GM23338 (cell line): ENCODE measurements around the gene PITPNC1. TPM values are rescaled to one million over a fixed set of nuclear protein-coding genes. Genes with fewer than 3 reads are reported as not detected.

Experiments
- ATAC-seq: fragments of 200-7000 bp; cut with Tn5 transposase; 3 replicates; pipeline ENCODE4 v1.9.1; 2020
- DNase-seq: peaks from one replicate; pipeline ENCODE4 v3.0.0-alpha.2; 2015; ENCODE audit warnings: low spot score
- H2AFZ ChIP-seq: fragments of 200-600 bp; sonication (generic); 2 replicates; pipeline ENCODE4 v1.8.0; 2016; ENCODE audit warnings: antibody characterized with exemption, mild to moderate bottlenecking, moderate library complexity
- H3F3A ChIP-seq: fragments of 200-600 bp; sonication (generic); replicated peaks from 2 replicates; pipeline ENCODE4 v1.8.0; 2017; ENCODE audit warnings: antibody characterized with exemption, mixed run types, low read depth
- H3K27ac ChIP-seq: fragments of 200-600 bp; sonication (generic); 2 replicates; pipeline ENCODE4 v1.6.1; 2016; ENCODE audit warnings: low read depth
- H3K27me3 ChIP-seq: fragments of 200-600 bp; sonication (generic); 2 replicates; pipeline ENCODE4 v1.8.0; 2016; ENCODE audit warnings: mild to moderate bottlenecking, mixed run types, moderate library complexity; ENCODE audit not compliant: insufficient read depth
- H3K36me3 ChIP-seq: fragments of 200-600 bp; sonication (generic); 2 replicates; pipeline ENCODE4 v1.8.0; 2016; ENCODE audit warnings: mild to moderate bottlenecking; ENCODE audit not compliant: insufficient read depth
- H3K4me1 ChIP-seq: fragments of 200-600 bp; sonication (generic); 2 replicates; pipeline ENCODE4 v1.8.0; 2016; ENCODE audit warnings: mild to moderate bottlenecking, moderate library complexity; ENCODE audit not compliant: insufficient read depth
- H3K4me2 ChIP-seq: fragments of 200-600 bp; sonication (generic); 2 replicates; pipeline ENCODE4 v1.7.1; 2017; ENCODE audit warnings: mixed run types
- H3K4me3 ChIP-seq: fragments of 200-600 bp; sonication (generic); 2 replicates; pipeline ENCODE4 v1.6.1; 2016; ENCODE audit warnings: mixed run types
- H3K79me2 ChIP-seq: fragments of 200-600 bp; sonication (generic); replicated peaks from 2 replicates; pipeline ENCODE4 v1.8.0; 2017; ENCODE audit warnings: mild to moderate bottlenecking; ENCODE audit not compliant: insufficient read depth
- H3K9me2 ChIP-seq: fragments of 200-600 bp; sonication (generic); 2 replicates; pipeline ENCODE4 v1.8.0; 2017; ENCODE audit not compliant: insufficient read depth
- H4K20me1 ChIP-seq: fragments of 200-600 bp; sonication (generic); replicated peaks from 2 replicates; pipeline ENCODE4 v1.8.0; 2017; ENCODE audit warnings: mild to moderate bottlenecking; ENCODE audit not compliant: insufficient read depth
- H3K27ac Mint-ChIP-seq: 2 replicates; pipeline ENCODE4 v1.8.0; 2020; ENCODE audit warnings: inconsistent platforms, mild to moderate bottlenecking, moderate library complexity, mixed read lengths
- H3K27me3 Mint-ChIP-seq: 3 replicates; pipeline ENCODE4 v1.8.0; 2022; ENCODE audit warnings: low read depth, mild to moderate bottlenecking, moderate library complexity, mixed read lengths, inconsistent platforms; ENCODE audit not compliant: insufficient read depth, poor library complexity
- H3K36me3 Mint-ChIP-seq: 3 replicates; pipeline ENCODE4 v1.8.0; 2021; ENCODE audit warnings: low read depth, mild to moderate bottlenecking, inconsistent platforms, moderate library complexity, mixed read lengths
- H3K4me1 Mint-ChIP-seq: 3 replicates; pipeline ENCODE4 v1.8.0; 2020; ENCODE audit warnings: mild to moderate bottlenecking, inconsistent platforms, mixed read lengths
- H3K4me3 Mint-ChIP-seq: 3 replicates; pipeline ENCODE4 v1.8.0; 2021; ENCODE audit warnings: moderate library complexity, mild to moderate bottlenecking, inconsistent platforms, mixed read lengths
- H3K9me3 Mint-ChIP-seq: 3 replicates; pipeline ENCODE4 v1.8.0; 2020; ENCODE audit warnings: moderate library complexity, mild to moderate bottlenecking, inconsistent platforms, mixed read lengths
- CREB1 ChIP-seq: fragments of 250-450 bp; sonication (Bioruptor Pico); IDR thresholded peaks from 2 replicates; pipeline ENCODE4 v1.5.0; 2020; ENCODE audit warnings: low read depth, mild to moderate bottlenecking, moderate library complexity
- CTCF ChIP-seq, 2 experiments: fragments of 200-600 bp in 1 of 2; sonication (generic) in 1 of 2; conservative IDR thresholded peaks; 2 replicates each; pipeline versions ENCODE4 v1.5.1 to v1.6.1; 2016 to 2017; ENCODE audit warnings: antibody characterized with exemption in 2 of 2, low read depth in 2 of 2, mild to moderate bottlenecking in 2 of 2, moderate library complexity in 1 of 2
- EZH2 ChIP-seq: fragments of 200-600 bp; sonication (generic); IDR thresholded peaks from one replicate; pipeline ENCODE4 v1.8.0; 2017; ENCODE audit warnings: antibody characterized with exemption, mild to moderate bottlenecking, low read depth; ENCODE audit not compliant: unreplicated experiment
- JUNB ChIP-seq: IDR thresholded peaks from one replicate; pipeline ENCODE4 v1.6.1; 2016; ENCODE audit warnings: antibody characterized with exemption; ENCODE audit not compliant: unreplicated experiment
- NANOG ChIP-seq: IDR thresholded peaks from 2 replicates; pipeline ENCODE4 v1.6.1; 2016; ENCODE audit warnings: antibody characterized with exemption, borderline replicate concordance
- POLR2AphosphoS5 ChIP-seq: IDR thresholded peaks from 2 replicates; pipeline ENCODE4 v1.6.1; 2016; ENCODE audit warnings: antibody characterized with exemption, low read depth
- ZNF114 ChIP-seq: fragments of 250-450 bp; sonication (Bioruptor Pico); IDR thresholded peaks from 2 replicates; pipeline ENCODE4 v1.5.0; 2020; ENCODE audit warnings: mild to moderate bottlenecking, moderate library complexity
- polyA plus RNA-seq: library from polyadenylated mRNA; unstranded; fragments of >200 nt; fragmentation: Nextera tagmentation; extraction: Ambion mirVana; gene quantifications from 2 replicates; pipeline ENCODE4 v1.2.1, GENCODE V29; 2016
- total RNA-seq: library from RNA; depleted of rRNA; stranded (reverse); fragments of >200 nt; shearing (Covaris generic); gene quantifications from 2 replicates; pipeline ENCODE4 v1.2.3, GENCODE V29; 2014
- TF ChIP-seq, protein P1 (sequence below): fragments of 250-450 bp; sonication (Bioruptor Pico); IDR thresholded peaks from 2 replicates; pipeline ENCODE4 v1.5.0; 2020; ENCODE audit warnings: mild to moderate bottlenecking, moderate library complexity
- TF ChIP-seq, protein P2 (sequence below): IDR thresholded peaks from one replicate; pipeline ENCODE4 v1.6.1; 2018; ENCODE audit warnings: antibody characterized with exemption; ENCODE audit not compliant: unreplicated experiment

Gene PITPNC1
- total and polyA plus RNA-seq, 2 experiments from 2014 or later = 23.0 to 32.6 TPM

DNA sequence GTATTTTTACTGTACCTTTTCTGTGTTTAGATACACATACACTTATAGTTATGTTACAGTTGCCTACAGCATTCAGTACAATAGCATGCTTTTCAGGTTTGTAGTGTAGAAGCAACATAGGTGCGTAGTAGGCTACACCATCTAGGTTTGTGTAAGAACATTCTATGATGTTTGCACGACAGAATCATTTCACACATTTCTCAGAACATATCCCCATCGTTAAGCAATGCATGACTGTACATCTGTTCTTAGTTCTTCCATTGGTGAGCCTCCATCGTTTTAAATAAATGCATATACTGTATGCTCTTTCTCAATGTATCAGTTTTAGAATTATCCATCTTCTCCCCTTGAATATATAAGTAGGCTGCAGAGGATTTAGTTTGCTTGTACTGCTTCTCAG lies 122.6 kb downstream of the PITPNC1 start (continued):
- TF ChIP-seq, protein P1, sequence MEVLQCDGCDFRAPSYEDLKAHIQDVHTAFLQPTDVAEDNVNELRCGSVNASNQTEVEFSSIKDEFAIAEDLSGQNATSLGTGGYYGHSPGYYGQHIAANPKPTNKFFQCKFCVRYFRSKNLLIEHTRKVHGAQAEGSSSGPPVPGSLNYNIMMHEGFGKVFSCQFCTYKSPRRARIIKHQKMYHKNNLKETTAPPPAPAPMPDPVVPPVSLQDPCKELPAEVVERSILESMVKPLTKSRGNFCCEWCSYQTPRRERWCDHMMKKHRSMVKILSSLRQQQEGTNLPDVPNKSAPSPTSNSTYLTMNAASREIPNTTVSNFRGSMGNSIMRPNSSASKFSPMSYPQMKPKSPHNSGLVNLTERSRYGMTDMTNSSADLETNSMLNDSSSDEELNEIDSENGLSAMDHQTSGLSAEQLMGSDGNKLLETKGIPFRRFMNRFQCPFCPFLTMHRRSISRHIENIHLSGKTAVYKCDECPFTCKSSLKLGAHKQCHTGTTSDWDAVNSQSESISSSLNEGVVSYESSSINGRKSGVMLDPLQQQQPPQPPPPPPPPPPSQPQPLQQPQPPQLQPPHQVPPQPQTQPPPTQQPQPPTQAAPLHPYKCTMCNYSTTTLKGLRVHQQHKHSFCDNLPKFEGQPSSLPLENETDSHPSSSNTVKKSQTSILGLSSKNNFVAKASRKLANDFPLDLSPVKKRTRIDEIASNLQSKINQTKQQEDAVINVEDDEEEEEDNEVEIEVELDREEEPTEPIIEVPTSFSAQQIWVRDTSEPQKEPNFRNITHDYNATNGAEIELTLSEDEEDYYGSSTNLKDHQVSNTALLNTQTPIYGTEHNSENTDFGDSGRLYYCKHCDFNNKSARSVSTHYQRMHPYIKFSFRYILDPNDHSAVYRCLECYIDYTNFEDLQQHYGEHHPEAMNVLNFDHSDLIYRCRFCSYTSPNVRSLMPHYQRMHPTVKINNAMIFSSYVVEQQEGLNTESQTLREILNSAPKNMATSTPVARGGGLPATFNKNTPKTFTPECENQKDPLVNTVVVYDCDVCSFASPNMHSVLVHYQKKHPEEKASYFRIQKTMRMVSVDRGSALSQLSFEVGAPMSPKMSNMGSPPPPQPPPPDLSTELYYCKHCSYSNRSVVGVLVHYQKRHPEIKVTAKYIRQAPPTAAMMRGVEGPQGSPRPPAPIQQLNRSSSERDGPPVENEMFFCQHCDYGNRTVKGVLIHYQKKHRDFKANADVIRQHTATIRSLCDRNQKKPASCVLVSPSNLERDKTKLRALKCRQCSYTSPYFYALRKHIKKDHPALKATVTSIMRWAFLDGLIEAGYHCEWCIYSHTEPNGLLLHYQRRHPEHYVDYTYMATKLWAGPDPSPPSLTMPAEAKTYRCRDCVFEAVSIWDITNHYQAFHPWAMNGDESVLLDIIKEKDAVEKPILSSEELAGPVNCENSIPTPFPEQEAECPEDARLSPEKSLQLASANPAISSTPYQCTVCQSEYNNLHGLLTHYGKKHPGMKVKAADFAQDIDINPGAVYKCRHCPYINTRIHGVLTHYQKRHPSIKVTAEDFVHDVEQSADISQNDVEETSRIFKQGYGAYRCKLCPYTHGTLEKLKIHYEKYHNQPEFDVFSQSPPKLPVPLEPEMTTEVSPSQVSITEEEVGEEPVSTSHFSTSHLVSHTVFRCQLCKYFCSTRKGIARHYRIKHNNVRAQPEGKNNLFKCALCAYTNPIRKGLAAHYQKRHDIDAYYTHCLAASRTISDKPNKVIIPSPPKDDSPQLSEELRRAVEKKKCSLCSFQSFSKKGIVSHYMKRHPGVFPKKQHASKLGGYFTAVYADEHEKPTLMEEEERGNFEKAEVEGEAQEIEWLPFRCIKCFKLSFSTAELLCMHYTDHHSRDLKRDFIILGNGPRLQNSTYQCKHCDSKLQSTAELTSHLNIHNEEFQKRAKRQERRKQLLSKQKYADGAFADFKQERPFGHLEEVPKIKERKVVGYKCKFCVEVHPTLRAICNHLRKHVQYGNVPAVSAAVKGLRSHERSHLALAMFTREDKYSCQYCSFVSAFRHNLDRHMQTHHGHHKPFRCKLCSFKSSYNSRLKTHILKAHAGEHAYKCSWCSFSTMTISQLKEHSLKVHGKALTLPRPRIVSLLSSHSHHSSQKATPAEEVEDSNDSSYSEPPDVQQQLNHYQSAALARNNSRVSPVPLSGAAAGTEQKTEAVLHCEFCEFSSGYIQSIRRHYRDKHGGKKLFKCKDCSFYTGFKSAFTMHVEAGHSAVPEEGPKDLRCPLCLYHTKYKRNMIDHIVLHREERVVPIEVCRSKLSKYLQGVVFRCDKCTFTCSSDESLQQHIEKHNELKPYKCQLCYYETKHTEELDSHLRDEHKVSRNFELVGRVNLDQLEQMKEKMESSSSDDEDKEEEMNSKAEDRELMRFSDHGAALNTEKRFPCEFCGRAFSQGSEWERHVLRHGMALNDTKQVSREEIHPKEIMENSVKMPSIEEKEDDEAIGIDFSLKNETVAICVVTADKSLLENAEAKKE (CRISPR knock-in tag) = no peak
- TF ChIP-seq ZNF114 (CRISPR knock-in tag) = no peak

DNA sequence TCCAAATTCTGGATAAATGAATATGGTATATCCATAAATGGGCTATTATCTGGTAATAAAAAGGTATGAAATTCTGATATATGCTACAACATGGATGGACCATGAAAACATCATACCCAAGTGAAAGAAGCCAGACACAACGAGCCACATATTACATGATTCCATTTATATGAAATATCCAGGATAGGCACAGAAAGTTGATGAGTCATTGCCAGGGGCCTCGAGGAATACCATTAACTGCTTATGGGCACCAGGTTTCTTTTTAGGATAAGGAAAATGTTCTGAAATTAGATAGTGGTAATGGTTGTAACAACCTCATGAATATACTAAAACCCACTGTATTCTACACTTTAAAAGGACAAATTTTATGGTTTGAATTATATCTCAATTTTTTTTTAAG lies 123.2 kb downstream of the PITPNC1 start:
- ATAC-seq = no peak
- TF ChIP-seq, protein P2, sequence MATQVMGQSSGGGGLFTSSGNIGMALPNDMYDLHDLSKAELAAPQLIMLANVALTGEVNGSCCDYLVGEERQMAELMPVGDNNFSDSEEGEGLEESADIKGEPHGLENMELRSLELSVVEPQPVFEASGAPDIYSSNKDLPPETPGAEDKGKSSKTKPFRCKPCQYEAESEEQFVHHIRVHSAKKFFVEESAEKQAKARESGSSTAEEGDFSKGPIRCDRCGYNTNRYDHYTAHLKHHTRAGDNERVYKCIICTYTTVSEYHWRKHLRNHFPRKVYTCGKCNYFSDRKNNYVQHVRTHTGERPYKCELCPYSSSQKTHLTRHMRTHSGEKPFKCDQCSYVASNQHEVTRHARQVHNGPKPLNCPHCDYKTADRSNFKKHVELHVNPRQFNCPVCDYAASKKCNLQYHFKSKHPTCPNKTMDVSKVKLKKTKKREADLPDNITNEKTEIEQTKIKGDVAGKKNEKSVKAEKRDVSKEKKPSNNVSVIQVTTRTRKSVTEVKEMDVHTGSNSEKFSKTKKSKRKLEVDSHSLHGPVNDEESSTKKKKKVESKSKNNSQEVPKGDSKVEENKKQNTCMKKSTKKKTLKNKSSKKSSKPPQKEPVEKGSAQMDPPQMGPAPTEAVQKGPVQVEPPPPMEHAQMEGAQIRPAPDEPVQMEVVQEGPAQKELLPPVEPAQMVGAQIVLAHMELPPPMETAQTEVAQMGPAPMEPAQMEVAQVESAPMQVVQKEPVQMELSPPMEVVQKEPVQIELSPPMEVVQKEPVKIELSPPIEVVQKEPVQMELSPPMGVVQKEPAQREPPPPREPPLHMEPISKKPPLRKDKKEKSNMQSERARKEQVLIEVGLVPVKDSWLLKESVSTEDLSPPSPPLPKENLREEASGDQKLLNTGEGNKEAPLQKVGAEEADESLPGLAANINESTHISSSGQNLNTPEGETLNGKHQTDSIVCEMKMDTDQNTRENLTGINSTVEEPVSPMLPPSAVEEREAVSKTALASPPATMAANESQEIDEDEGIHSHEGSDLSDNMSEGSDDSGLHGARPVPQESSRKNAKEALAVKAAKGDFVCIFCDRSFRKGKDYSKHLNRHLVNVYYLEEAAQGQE = no peak
- TF ChIP-seq POLR2AphosphoS5 (no peak), CREB1 (CRISPR knock-in tag) (no peak), JUNB (no peak), CTCF (conservative IDR thresholded peaks at IDR 0.05; ENCODE audit: low read depth in 2 of 2) (no peak), NANOG (no peak), ZNF114 (CRISPR knock-in tag) (no peak), EZH2 (no peak)

More for the DNA sequence above, 123.2 kb downstream of the PITPNC1 start:
- Histone ChIP-seq H3K4me1 (peaks cover 32% of the 10 kb centered on the region), H3K9me2 (no peaks in the 10 kb centered on the region; the same call in 1 of the 2 replicates), H3K27me3 (no peaks in the 10 kb centered on the region), H3K79me2 (peaks cover 99% of the 10 kb centered on the region), H2AFZ (no peak overlapping the region), H3K4me3 (no peak overlapping the region), H3F3A (no peaks in the 10 kb centered on the region), H3K4me2 (no peak overlapping the region), H4K20me1 (no peaks in the 10 kb centered on the region; the same call in 1 of the 2 replicates), H3K36me3 (no peaks in the 10 kb centered on the region), H3K27ac (no peak overlapping the region)
- Mint-ChIP-seq H3K36me3 (peaks cover 5% of the 10 kb centered on the region; the same call in 2 of the 3 replicates), H3K4me1 (peaks cover 28% of the 10 kb centered on the region), H3K4me3 (no peak overlapping the region), H3K9me3 (peaks cover 4% of the 10 kb centered on the region; the same call in 1 of the 3 replicates), H3K27me3 (peaks cover 4% of the 10 kb centered on the region), H3K27ac (no peak overlapping the region)
- DNase-seq = no peak
